ENCODE results near the gene LBH. TPM values are rescaled to one million over a fixed set of nuclear protein-coding genes. Genes with fewer than 3 reads are reported as not detected.

Gene LBH
- polyA plus RNA-seq, 6 donors from 2014 or later = 191 to 297 (median 221) TPM

- Mint-ChIP-seq H3K4me1 (peaks cover 54 to 87% (median 75%) of the 10 kb centered on the region in 3 donors), H3K4me3 (peak overlapping the region in 2 of 8 donors; percentile 16 to 61), H3K27me3 (no peaks in the 10 kb centered on the region), H3K36me3 (peaks cover 27 to 30% of the 10 kb centered on the region in 2 donors), H3K27ac (peak overlapping the region in 3 of 6 donors; percentile 2 to 78 (median 77)), H3K9me3 (peaks cover 0 to 5% (median 0%) of the 10 kb centered on the region in 7 donors)
- ATAC-seq (ENCODE audit: low read depth in 2 of 2) = no peak
- no peak for DNase-seq
These were observed 11.9 kb downstream of the LBH start for GRCh38 chr2:30243231-30243630.

DNA sequence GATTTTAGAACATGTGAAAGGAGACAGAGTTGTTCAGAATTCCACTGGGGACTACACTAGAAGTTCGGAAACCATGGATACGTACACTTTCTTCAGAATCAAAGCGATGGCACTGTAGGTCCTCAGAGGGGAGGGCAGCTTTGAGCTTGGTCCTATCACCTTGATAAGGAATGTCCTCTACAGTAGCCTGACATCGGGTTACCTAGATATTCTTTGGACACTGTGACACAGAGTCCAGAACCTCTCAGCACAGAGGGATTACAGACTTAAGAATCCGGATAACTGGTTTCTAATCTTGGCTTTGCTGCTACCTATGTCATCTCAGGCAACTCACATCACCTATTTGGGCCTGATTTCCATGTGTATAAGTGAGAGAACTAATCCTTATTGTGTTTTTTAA is 14.0 kb downstream of the LBH start:
- peak overlapping the region in 1 of 8 donors; percentile 67 for H3K4me3 Mint-ChIP-seq
- H3K36me3 Mint-ChIP-seq = peaks cover 19 to 21% of the 10 kb centered on the region in 2 donors
- no peak for DNase-seq
- H3K4me1 Mint-ChIP-seq = peaks cover 54 to 87% (median 75%) of the 10 kb centered on the region in 3 donors
- H3K9me3 Mint-ChIP-seq = no peaks in the 10 kb centered on the region
- no peaks in the 10 kb centered on the region for H3K27me3 Mint-ChIP-seq
- ATAC-seq (ENCODE audit: low read depth in 2 of 2) = no peak
- peak overlapping the region in 3 of 6 donors; percentile 78 to 89 (median 89) for H3K27ac Mint-ChIP-seq

GRCh38 chr2:30248791-30249190 is 17.5 kb downstream of the LBH start:
- H3K27ac Mint-ChIP-seq = peak overlapping the region; percentile 27 to 92 (median 86)
- peak overlapping the region in 3 of 8 donors; percentile 2 to 63 (median 31) for H3K4me3 Mint-ChIP-seq
- H3K9me3 Mint-ChIP-seq = no peaks in the 10 kb centered on the region
- peaks cover 64 to 86% (median 79%) of the 10 kb centered on the region in 3 donors for H3K4me1 Mint-ChIP-seq
- no peak for DNase-seq
- ATAC-seq (ENCODE audit: low read depth in 2 of 2) = no peak
- H3K27me3 Mint-ChIP-seq = no peaks in the 10 kb centered on the region
- peaks cover 20 to 26% of the 10 kb centered on the region in 2 donors for H3K36me3 Mint-ChIP-seq

DNA sequence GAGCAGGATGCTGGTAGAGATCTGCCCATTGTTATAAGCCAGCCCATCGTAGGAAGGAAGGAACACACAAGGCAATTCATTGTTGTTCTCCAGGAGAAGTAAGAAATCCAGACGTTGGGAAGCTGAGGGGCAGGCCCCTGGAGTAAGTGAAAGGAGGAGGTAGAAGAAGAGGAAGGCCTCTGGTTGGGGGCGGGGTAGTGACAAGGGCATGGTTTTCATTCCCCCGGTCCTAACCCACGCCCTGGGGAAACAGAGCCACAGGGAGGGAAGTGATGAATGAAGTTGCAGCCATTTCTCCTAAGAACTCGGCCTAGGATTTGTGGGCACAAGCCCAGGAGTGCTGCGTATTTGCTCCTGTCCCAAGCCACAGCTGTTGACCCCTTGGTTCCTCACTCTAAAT is 18.0 kb downstream of the LBH start:
- Mint-ChIP-seq H3K4me1 (peaks cover 61 to 82% (median 77%) of the 10 kb centered on the region in 3 donors), H3K9me3 (no peaks in the 10 kb centered on the region), H3K27ac (peak overlapping the region in 5 of 6 donors; percentile 66 to 93 (median 83)), H3K36me3 (peaks cover 20 to 26% of the 10 kb centered on the region in 2 donors), H3K27me3 (no peaks in the 10 kb centered on the region), H3K4me3 (peak overlapping the region in 2 of 8 donors; percentile 31 to 68)
- no peak for DNase-seq
- ATAC-seq (ENCODE audit: low read depth in 2 of 2) = no peak

GRCh38 chr2:30250421-30250820 is 19.1 kb downstream of the LBH start:
- Mint-ChIP-seq H3K4me1 (peaks cover 58 to 81% (median 72%) of the 10 kb centered on the region in 3 donors), H3K27me3 (no peaks in the 10 kb centered on the region), H3K36me3 (peaks cover 20 to 26% of the 10 kb centered on the region in 2 donors), H3K27ac (peak overlapping the region in 5 of 6 donors; percentile 18 to 93 (median 86)), H3K9me3 (no peaks in the 10 kb centered on the region), H3K4me3 (peak overlapping the region in 5 of 8 donors; percentile 9 to 52 (median 19))
- no peak for DNase-seq
- no peak for ATAC-seq (ENCODE audit: low read depth in 2 of 2)

- peak overlapping the region; percentile 49 to 96 (median 80) for H3K27ac Mint-ChIP-seq
These were observed 21.7 kb downstream of the LBH start for GRCh38 chr2:30252723-30253701.

DNA sequence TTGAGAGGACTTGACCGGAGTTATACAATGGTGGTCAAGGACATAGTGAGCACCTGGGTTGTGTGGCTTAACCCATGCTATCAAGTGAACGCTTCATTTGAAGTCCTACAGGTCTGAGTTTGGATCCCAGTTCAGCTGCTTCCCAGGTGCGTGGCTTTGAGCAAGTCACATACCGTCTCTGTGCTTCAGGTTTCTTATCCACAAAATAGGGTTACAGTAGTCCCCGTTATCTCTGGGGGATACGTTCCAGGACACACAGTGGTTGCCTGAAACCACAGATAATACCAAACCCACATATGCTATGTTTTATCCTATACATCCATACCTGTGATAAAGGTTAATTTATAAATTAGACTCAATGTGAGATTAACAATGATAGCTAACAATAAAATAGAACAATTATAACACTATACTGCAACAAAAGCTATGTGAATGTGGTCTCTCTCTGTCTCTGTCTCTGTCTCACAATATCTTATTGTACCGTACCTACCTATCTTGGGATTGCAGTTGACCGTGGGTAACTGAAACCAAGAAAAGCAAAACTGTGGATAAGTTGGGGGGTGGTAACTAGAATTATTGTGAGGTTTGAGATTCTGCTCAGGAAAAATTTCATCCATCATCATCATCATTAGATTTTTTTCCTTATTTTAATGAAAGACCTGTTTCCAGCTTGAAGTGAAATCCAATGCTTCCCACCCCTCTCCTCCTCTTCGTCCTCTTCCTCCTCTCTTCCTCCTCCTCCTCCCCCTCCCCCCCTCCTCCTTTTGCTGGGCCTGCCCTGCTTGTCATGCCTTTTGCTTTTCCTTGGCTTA is 22.7 kb downstream of the LBH start:
- H3K9me3 Mint-ChIP-seq = no peaks in the 10 kb centered on the region
- peaks cover 30 to 40% of the 10 kb centered on the region in 2 donors for H3K36me3 Mint-ChIP-seq
- H3K4me3 Mint-ChIP-seq = peak overlapping the region in 1 of 8 donors; percentile 15
- H3K4me1 Mint-ChIP-seq = peaks cover 46 to 81% (median 62%) of the 10 kb centered on the region in 3 donors
- no peaks in the 10 kb centered on the region for H3K27me3 Mint-ChIP-seq
- DNase-seq = no peak
- H3K27ac Mint-ChIP-seq = peak overlapping the region in 5 of 6 donors; percentile 27 to 82 (median 80)
- no peak for ATAC-seq (ENCODE audit: low read depth in 2 of 2)

More at GRCh38 chr2:30252723-30253701, 21.7 kb downstream of the LBH start:
- H3K4me1 Mint-ChIP-seq = peaks cover 52 to 81% (median 62%) of the 10 kb centered on the region in 3 donors
- no peak for DNase-seq
- H3K9me3 Mint-ChIP-seq = no peaks in the 10 kb centered on the region
- H3K4me3 Mint-ChIP-seq = peak overlapping the region in 4 of 8 donors; percentile 9 to 80 (median 51)
- no peaks in the 10 kb centered on the region for H3K27me3 Mint-ChIP-seq
- H3K36me3 Mint-ChIP-seq = peaks cover 30 to 39% of the 10 kb centered on the region in 2 donors
- no peak for ATAC-seq (ENCODE audit: low read depth in 2 of 2)

DNA sequence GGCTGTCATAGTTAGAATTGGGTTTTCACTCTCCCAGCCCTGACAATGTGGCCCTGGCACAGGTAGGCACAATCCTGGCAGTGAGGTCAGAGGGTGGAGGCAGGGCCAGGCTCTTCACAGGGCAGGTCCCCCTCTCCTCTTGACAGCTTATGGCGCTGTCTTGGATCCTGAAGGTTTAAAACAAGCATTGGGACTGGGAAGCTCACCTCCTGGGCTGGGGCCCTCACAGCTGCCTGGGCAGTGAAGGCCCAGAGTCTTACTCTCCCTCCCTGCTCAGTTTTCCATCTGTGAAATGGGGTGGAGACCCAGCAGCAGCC is 23.3 kb downstream of the LBH start:
- peaks cover 45 to 81% (median 62%) of the 10 kb centered on the region in 3 donors for H3K4me1 Mint-ChIP-seq
- no peaks in the 10 kb centered on the region for H3K27me3 Mint-ChIP-seq
- DNase-seq (no peak), ATAC-seq (ENCODE audit: low read depth in 2 of 2) (no peak)
- peaks cover 35 to 40% of the 10 kb centered on the region in 2 donors for H3K36me3 Mint-ChIP-seq
- no peaks in the 10 kb centered on the region for H3K9me3 Mint-ChIP-seq
- H3K27ac Mint-ChIP-seq = peak overlapping the region in 5 of 6 donors; percentile 56 to 84 (median 80)
- H3K4me3 Mint-ChIP-seq = peak overlapping the region in 1 of 8 donors; percentile 45

- no peak for ATAC-seq (ENCODE audit: low read depth in 2 of 2)
- Mint-ChIP-seq H3K36me3 (peaks cover 39 to 43% of the 10 kb centered on the region in 2 donors), H3K27ac (peak overlapping the region in 5 of 6 donors; percentile 56 to 82 (median 66)), H3K4me3 (peak overlapping the region in 1 of 8 donors; percentile 45), H3K9me3 (no peaks in the 10 kb centered on the region), H3K27me3 (no peaks in the 10 kb centered on the region), H3K4me1 (peaks cover 45 to 80% (median 62%) of the 10 kb centered on the region in 3 donors)
- DNase-seq = no peak
These were observed 23.7 kb downstream of the LBH start for GRCh38 chr2:30255026-30255425.

DNA sequence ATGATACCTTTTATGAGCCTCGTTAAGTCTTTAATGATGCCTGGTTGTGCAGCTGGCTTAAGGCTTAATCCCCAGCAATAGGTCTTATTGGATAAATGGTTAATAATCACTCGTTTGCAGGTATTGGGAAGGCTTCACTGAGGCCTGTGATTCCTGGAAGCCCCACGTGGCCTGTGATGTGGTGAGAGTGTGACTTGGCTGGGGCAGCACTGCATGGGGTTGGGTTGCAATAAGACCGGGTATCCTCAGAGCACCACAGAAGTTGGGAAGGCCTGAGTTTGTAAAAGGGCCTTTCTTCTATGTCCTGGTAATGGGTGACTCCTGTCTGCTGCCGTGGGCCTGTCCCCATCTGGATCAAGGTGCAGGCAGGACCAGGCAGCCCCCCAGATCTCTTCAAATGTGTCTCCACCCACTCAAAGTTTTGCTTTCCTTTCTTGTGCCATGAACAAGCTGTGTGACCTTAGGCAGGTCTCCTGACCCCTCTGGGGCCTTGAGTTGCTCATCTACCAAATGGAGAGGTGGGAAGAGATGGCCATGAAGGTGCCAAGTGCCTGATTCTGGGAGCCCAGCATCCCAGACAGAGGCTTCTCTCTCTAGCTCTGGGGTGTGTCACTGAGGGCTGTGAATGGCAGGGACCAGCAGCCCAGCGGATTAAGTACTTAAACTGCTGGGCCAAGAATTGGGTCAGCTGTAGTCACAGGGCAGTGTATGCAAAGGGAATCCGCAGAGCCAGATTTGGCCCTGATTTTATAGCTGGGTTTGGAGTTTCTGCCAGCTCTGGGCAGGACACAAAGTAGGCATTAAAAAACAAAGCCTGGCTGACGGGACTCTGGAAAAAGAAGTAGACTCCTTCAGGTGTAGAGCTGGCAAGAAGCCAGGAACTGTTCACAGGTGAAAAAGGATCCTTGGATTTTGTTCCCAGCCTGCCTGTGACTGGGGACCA is 24.4 kb downstream of the LBH start:
- H3K27ac Mint-ChIP-seq = peak overlapping the region in 5 of 6 donors; percentile 37 to 82 (median 80)
- H3K9me3 Mint-ChIP-seq = no peaks in the 10 kb centered on the region
- no peaks in the 10 kb centered on the region for H3K27me3 Mint-ChIP-seq
- H3K4me1 Mint-ChIP-seq = peaks cover 46 to 80% (median 62%) of the 10 kb centered on the region in 3 donors
- DNase-seq (no peak), ATAC-seq (ENCODE audit: low read depth in 2 of 2) (no peak)
- peaks cover 41 to 50% of the 10 kb centered on the region in 2 donors for H3K36me3 Mint-ChIP-seq
- no peak overlapping the region for H3K4me3 Mint-ChIP-seq

GRCh38 chr2:30257266-30258214 is 26.2 kb downstream of the LBH start:
- peak overlapping the region in 5 of 6 donors; percentile 51 to 89 (median 74) for H3K27ac Mint-ChIP-seq
- peaks cover 44 to 84% (median 62%) of the 10 kb centered on the region in 3 donors for H3K4me1 Mint-ChIP-seq
- ATAC-seq (ENCODE audit: low read depth in 2 of 2) = no peak
- peaks cover 39 to 61% of the 10 kb centered on the region in 2 donors for H3K36me3 Mint-ChIP-seq
- H3K4me3 Mint-ChIP-seq = no peak overlapping the region
- no peaks in the 10 kb centered on the region for H3K27me3 Mint-ChIP-seq
- peaks cover 0 to 13% (median 4%) of the 10 kb centered on the region in 7 donors for H3K9me3 Mint-ChIP-seq
- DNase-seq = no peak

Data from naive B cell (primary cell).